GM18870 (cell line): ENCODE data around the gene TUT4.

ENCODE experiments used
- ATAC-seq: cut with Tn5 transposase; IDR thresholded peaks from one replicate; pipeline ENCODE4 v1.9.1; 2021; ENCODE audit warnings: moderate library complexity; ENCODE audit not compliant: unreplicated experiment

The TUT4 gene

GRCh38 chr1:52571783-52572182 lies 18.9 kb upstream of the TUT4 start:
- no peak for ATAC-seq

GRCh38 chr1:52569449-52570210 lies 16.7 kb upstream of the TUT4 start:
- no peak for ATAC-seq

DNA sequence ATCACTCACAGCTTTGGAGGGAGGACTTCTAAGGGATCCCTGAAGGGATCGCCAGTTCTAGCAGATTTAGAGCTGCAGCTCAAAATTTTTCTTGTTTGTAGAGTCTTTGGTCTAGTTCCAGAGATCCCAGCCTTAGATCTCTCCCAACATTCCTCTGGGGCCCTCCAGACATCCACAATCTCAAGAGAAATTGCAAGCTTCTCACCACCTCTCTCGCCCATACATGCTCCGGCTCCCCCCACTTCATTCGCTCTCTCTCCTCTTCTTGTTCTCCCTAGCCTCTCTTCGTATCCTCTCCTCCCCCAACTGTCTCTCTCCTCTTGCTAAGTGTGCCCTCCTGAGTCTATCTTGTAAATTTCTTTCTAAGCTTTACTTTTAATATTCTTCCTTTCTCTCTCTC lies 15.1 kb upstream of the TUT4 start:
- ATAC-seq: no peak

GRCh38 chr1:52562766-52563165 lies 9.9 kb upstream of the TUT4 start:
- ATAC-seq: no peak

- no peak for ATAC-seq
Observed at GRCh38 chr1:52559875-52560274, 7.0 kb upstream of the TUT4 start.

DNA sequence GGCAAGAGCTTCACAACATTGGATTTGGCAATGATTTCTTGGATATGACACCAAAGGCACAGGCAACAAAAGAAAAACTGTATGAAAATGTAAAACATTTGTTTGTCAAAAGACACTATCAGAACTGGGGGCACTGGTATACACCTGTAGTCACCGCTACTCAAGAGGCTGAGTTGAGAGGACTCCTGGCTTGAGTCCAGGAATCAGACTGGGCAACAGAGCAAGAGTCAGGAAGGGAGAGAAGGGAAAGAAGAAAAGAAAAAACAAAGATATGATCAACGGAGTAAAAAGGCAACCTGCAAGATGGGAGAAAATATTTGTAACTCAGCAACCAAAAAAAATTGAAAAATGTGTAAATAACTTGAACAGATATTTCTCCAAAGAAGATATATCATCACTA lies 6.0 kb upstream of the TUT4 start:
- ATAC-seq: no peak

- no peak for ATAC-seq
Observed at GRCh38 chr1:52556641-52557360, 3.9 kb upstream of the TUT4 start.

GRCh38 chr1:52554756-52555155 lies 1.9 kb upstream of the TUT4 start:
- no peak for ATAC-seq

GRCh38 chr1:52554267-52554640 lies 1.4 kb upstream of the TUT4 start:
- no peak for ATAC-seq

- no peak for ATAC-seq
Observed at GRCh38 chr1:52553362-52554266, 722 bp upstream of the TUT4 start.

DNA sequence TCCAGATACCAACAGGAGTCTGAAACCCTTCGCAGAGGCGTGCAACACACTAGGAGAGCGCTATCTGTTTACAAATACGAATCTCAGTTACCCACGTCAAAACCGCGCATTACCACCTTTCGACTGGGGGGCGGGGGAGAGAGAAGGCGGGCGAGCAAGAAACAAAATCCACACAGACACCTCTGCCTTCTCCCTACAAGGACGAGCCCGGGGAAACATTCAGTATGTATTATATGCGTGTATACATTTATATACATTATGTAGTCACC lies 722 bp downstream of the TUT4 start:
- no peak for ATAC-seq

DNA sequence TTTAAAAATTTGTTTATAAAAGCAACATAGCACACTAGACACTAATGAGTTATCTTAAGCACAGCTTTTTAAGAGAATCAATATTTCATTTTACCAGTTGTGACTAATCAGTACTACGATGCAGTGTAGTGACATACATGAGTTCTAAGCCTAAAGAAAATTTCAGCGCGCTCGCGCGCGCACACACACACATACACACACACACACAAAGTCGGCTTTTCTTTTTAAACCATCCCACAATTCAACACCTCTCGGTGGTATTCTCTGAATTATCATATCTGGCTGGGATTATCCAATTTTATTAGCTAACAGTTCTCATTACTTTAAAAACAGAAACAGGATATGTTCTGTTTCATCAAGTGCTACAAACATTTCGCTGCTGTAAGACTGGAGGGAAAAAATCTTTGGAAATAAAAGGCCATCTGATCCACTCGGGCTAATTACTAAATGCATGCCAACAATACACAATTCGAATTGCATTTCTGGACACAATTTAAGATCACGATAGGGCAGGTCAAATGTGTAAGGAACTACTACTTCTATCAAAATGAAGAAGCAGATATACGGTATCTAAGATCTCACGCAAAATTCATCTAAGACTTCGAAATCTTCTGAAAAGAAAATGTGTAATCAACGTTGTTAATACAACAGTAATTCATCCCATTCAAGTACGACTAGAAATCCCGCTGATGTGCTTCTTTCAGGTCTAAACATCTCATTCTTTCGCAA lies 1.2 kb downstream of the TUT4 start:
- ATAC-seq: no peak

- ATAC-seq: no peak
Observed at GRCh38 chr1:52550447-52550846, 2.4 kb downstream of the TUT4 start.

- no peak for ATAC-seq
Observed at GRCh38 chr1:52549267-52549666, 3.6 kb downstream of the TUT4 start.

- no peak for ATAC-seq
Observed at GRCh38 chr1:52546852-52547251, 6.0 kb downstream of the TUT4 start.

DNA sequence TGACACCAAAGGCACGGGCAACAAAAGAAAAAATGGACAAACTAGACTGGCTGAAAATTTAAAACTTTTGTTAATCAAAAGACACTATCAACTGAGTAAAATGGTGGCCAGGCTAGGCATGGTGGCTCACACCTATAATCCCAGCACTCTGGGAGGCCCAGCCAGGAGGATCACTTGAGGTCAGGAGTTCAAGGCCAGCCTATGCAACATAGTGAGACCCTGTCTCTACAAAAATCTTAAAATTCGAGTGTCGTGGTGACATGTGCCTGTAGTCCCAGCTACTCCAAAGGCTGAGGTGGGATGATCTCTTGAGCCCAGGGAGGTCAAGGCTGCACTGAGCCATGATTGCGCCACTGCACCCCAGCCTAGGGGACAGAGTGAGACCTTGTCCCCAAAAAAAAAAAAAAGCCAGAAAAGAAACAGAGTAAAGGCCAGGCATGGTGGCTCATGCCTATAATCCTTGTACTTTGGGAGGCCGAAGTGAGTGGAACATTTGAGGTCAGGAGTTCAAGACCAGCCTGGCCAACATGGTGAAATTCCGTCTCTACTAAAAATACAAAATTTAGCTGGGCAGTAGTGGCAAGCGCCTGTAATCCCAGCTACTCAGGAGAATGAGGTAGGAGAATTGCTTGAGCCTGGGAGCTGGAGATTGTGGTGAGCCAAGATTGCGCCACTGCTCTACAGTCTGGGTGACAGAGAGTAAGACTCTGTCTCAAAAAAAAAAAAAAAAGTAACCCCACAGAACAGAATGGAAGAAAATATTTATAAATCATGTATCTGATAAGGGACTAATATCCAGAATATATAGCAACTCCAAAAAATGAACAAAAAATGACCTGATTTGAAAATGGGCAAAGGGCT lies 8.0 kb downstream of the TUT4 start:
- no peak for ATAC-seq

DNA sequence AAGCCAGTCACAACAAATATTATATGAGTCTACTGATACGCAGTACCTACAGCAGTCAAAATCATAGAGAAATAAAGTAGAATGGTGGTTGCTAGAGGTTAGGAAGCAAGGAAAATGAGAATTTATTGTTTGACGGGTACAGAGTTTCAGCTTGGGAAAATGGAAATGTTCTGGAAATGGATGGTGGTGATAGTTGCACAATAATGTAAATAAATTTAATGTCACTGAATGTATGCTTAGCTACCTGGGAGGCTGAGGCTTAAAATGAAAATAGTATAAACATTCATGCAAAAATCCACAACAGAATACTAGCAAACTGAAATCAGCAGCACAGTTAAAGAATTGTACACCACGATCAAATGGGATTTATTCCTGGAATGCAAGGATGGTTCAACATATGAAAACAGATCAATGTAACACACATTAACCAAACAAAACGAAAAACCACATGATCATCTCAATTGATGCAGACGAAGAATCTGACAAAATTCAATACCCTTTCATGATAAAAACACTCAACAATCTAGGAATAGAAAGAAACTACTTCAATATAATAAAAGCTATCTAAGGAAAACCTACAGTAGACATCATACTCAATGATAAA lies 10.7 kb downstream of the TUT4 start:
- ATAC-seq: no peak

DNA sequence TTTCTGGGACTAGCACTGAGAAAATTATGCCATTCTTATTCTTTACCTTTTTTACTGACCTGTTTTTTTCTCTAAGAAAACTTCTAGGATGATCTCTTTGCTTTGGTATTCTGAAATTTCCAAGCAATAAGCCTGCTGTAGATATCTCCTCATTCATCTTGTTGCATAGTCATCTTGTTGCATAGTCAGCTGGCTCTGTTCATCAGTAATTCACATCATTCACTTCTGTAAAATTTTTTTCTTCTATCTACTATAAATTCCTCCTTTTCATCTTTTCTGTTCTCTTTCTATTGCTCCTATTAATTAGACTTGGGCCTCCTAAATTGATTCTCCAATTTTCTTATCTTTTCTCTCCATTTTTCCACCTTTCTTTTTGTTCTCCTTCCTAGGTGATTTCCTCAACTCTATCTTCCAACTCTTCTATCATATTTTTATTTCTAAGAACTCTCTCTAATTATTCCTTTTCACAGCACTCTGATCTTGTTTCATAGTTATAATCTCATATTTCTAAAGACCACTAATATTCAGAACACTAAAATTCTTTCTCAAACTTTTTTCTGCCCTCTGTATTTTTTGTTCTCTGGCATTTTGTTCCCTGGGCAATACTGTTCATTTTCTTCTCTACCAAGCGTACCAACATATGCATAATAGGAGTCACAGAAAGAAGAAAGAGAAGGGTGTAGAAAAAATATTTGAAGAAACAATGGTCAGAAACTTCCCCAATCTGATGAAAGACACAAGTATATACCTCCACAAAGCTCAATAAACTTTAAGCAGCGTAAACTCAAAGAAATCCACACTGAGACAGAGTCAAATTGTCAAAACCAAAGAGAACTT lies 17.7 kb downstream of the TUT4 start:
- ATAC-seq: no peak

GRCh38 chr1:52533713-52534112 lies 19.2 kb downstream of the TUT4 start:
- ATAC-seq: no peak
